CD8-positive, alpha-beta memory T cell (primary cell): ENCODE results near the gene NRBP1. TPM values are rescaled to one million over a fixed set of nuclear protein-coding genes. Genes with fewer than 3 reads are reported as not detected.

ENCODE experiments used
- CTCF ChIA-PET: fragments of 350-600 bp; sonication (Branson Sonifier 250); formaldehyde crosslinking; loops from one replicate; lab custom pipeline; 2021; ENCODE audit warnings: antibody characterized with exemption; lab: Charles Lee
- POLR2A ChIA-PET: fragments of 350-600 bp; sonication (Branson Sonifier 250); formaldehyde crosslinking; loops from one replicate; lab custom pipeline; 2021; ENCODE audit warnings: antibody characterized with exemption; lab: Charles Lee
- DNase-seq, 5 donors: peaks; one replicate each; pipeline versions ENCODE4 v3.0.0 to v3.0.0-alpha.2; 2020 to 2022; ENCODE audit warnings: mixed read lengths in 1 of 5
- H3K27ac ChIP-seq: one replicate; pipeline ENCODE4 v1.7.0; 2013; ENCODE audit warnings: low read depth, mild to moderate bottlenecking, low read length, moderate library complexity
- H3K27me3 ChIP-seq: 2 replicates; pipeline ENCODE4 v1.7.0; 2013; ENCODE audit warnings: low read length, mild to moderate bottlenecking; ENCODE audit not compliant: insufficient read depth, poor library complexity, severe bottlenecking
- H3K36me3 ChIP-seq: 2 replicates; pipeline ENCODE4 v1.7.0; 2013; ENCODE audit warnings: mild to moderate bottlenecking, low read length, moderate library complexity; ENCODE audit not compliant: insufficient read depth
- H3K4me1 ChIP-seq: 2 replicates; pipeline ENCODE4 v1.7.0; 2013; ENCODE audit warnings: mild to moderate bottlenecking, low read length, moderate library complexity; ENCODE audit not compliant: insufficient read depth
- H3K4me3 ChIP-seq: 2 replicates; pipeline ENCODE4 v1.7.0; 2013; ENCODE audit warnings: mild to moderate bottlenecking, low read length
- H3K9me3 ChIP-seq: 2 replicates; pipeline ENCODE4 v1.7.0; 2013; ENCODE audit warnings: mild to moderate bottlenecking, low read length
- H3K27ac Mint-ChIP-seq, 8 donors: one replicate each; pipeline ENCODE4 v1.8.0; 2020 to 2021; ENCODE audit warnings: mixed read lengths in 8 of 8, mild to moderate bottlenecking in 6 of 8, inconsistent platforms in 3 of 8, moderate library complexity in 3 of 8
- H3K27me3 Mint-ChIP-seq, 2 donors: one replicate each; pipeline ENCODE4 v1.8.0; 2020 to 2021; ENCODE audit warnings: mixed read lengths in 2 of 2, mild to moderate bottlenecking in 1 of 2, moderate library complexity in 1 of 2
- H3K36me3 Mint-ChIP-seq, 3 donors: one replicate each; pipeline ENCODE4 v1.8.0; 2020 to 2021; ENCODE audit warnings: mixed read lengths in 3 of 3, inconsistent platforms in 1 of 3, mild to moderate bottlenecking in 1 of 3
- H3K4me1 Mint-ChIP-seq, 3 donors: one replicate each; pipeline ENCODE4 v1.8.0; 2020 to 2021; ENCODE audit warnings: mixed read lengths in 3 of 3, inconsistent platforms in 1 of 3, mild to moderate bottlenecking in 1 of 3
- H3K4me3 Mint-ChIP-seq, 7 donors: one replicate each; pipeline ENCODE4 v1.8.0; 2020 to 2021; ENCODE audit warnings: mixed read lengths in 7 of 7, mild to moderate bottlenecking in 6 of 7, moderate library complexity in 4 of 7, inconsistent platforms in 2 of 7
- H3K9me3 Mint-ChIP-seq, 5 donors: one replicate each; pipeline ENCODE4 v1.8.0; 2020 to 2022; ENCODE audit warnings: mixed read lengths in 5 of 5, mild to moderate bottlenecking in 3 of 5, moderate library complexity in 2 of 5, inconsistent platforms in 1 of 5
- polyA plus RNA-seq: library from polyadenylated mRNA; unstranded; fragments of 300-500 nt; fragmentation: Illumina TruSeq; gene quantifications from one replicate; pipeline ENCODE4 v1.2.3, GENCODE V29; 2021
- total RNA-seq, 2 experiments: library from RNA; stranded (reverse); gene quantifications; one replicate each; pipeline ENCODE4 v1.2.3, GENCODE V29; 2021

NRBP1 gene
- total and polyA plus RNA-seq, 3 experiments from 2014 or later: 77.2 to 128 (median 81.0) TPM

DNA sequence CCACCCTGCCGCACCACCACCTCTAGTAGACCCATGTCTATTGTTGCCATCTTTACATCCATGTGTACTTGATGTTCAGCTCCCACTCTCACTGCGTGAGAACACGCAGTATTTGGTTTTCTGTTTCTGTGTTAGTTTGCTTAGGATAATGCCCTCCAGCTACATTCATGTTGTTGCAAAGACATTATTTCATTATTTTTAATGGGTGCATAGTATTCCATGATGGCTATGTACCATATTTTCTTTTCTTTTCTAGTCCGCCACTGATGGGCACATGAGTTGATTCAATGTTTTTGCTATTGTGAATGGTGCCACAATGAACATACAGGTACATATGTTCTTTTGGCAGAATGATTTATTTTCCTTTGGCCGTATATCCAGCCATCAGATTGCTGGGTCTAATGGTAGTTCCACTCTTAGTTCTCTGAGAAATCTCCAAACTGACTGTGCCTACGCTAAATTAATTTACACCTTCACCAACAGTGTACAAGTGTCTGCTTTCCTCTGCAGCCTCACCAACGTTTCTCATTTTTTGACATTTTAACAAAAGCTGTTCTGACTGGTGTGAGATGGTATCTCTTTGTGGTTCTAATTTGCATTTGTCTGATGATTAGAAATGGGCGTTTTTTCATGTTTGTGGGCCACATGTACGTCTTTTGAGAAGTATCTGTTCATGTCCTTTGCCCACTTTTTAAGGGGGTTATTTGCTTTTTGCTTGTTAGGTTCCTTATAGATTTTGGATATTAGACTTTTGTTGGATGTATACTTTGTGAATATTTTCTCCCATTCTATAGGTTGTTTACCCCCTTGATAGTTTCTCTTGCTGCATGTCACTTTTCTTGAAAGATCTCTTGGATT, 37.4 kb upstream of the NRBP1 start:
- CTCF ChIA-PET: interaction anchor here (1.0 to 1.4 kb wide), 3 partner anchors 37 to 293 kb away, joined by 3 to 5 read pairs (median 3); no protein-coding TSS in a partner anchor
- H3K4me3 Mint-ChIP-seq: peak overlapping the region; percentile 48 to 81 (median 70)

DNA sequence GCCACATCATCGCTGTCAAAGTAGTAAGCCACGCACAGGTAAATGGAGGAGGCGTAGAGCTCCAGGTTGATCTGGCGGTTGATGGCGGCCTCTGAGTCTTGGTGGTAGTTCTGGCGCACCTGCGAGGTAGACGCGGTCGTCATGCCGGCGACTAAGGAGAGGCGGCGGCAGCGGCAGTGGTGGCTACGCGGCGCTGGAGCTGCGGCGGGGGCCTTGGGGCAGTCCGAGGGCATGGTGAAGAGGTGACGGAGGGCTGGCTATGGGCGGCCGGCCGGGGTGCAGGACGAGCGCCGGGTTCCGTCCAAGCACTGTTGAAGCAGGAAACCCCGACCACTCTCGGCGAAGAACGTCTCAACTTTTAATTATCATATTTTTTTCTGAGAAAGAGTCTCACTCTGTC, 35.2 kb upstream of the NRBP1 start:
- no peaks in the 10 kb centered on the region for H3K36me3 ChIP-seq
- Mint-ChIP-seq H3K4me1 (peaks cover 34 to 61% (median 60%) of the 10 kb centered on the region in 3 donors), H3K27ac (peak overlapping the region in 3 of 8 donors; percentile 63 to 82 (median 75)), H3K36me3 (peaks cover 0 to 28% (median 7%) of the 10 kb centered on the region in 3 donors), H3K4me3 (peak overlapping the region in 1 of 7 donors; percentile 19), H3K9me3 (no peaks in the 10 kb centered on the region), H3K27me3 (no peaks in the 10 kb centered on the region)
- H3K27me3 ChIP-seq: no peaks in the 10 kb centered on the region
- H3K27ac ChIP-seq: no peak overlapping the region
- no peak for DNase-seq
- H3K9me3 ChIP-seq: no peaks in the 10 kb centered on the region
- POLR2A ChIA-PET: no interaction called here
- H3K4me1 ChIP-seq: peaks cover 22% of the 10 kb centered on the region
- H3K4me3 ChIP-seq: no peak overlapping the region
- CTCF ChIA-PET: interaction anchor here (1.5 kb wide), 1 partner anchor 20 kb away, joined by 3 read pairs; no protein-coding TSS in a partner anchor

More for the DNA sequence above, 37.4 kb upstream of the NRBP1 start:
- Histone ChIP-seq H3K4me3 (no peak overlapping the region), H3K9me3 (no peaks in the 10 kb centered on the region), H3K27me3 (no peaks in the 10 kb centered on the region), H3K36me3 (peaks cover 5% of the 10 kb centered on the region), H3K27ac (peak overlapping the region; percentile 44), H3K4me1 (peaks cover 22% of the 10 kb centered on the region)
- Mint-ChIP-seq H3K9me3 (no peaks in the 10 kb centered on the region), H3K27ac (peak overlapping the region; percentile 38 to 95 (median 92)), H3K4me1 (peaks cover 26 to 44% (median 43%) of the 10 kb centered on the region in 3 donors), H3K36me3 (peaks cover 0 to 34% (median 5%) of the 10 kb centered on the region in 3 donors), H3K27me3 (no peaks in the 10 kb centered on the region)
- peak in 1 of 5 donors; percentile 70 for DNase-seq
- POLR2A ChIA-PET: interaction anchor here (0.7 kb wide), 1 partner anchor 1768 kb away, joined by 3 read pairs; no protein-coding TSS in a partner anchor

DNA sequence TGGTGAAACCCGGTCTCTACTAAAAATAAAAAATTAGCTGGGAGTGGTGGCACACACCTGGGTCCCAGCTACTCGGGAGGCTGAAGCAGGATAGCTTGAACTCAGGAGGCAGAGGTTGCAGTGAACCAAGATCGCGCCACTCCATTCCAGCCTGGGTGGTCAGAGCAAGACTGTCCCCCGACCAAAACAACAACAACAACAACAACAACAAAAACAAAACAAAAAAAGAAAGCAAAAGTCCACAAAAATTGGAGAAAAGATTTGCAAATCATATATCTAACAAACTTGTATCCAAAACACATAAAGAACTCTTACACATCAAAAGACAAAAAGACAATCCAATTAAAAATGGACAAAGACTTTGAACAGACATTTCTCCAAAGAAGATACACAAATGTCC, 29.5 kb upstream of the NRBP1 start:
- Histone ChIP-seq H3K27ac (no peak overlapping the region), H3K36me3 (no peaks in the 10 kb centered on the region), H3K4me1 (peaks cover 5% of the 10 kb centered on the region), H3K27me3 (no peaks in the 10 kb centered on the region), H3K9me3 (no peaks in the 10 kb centered on the region), H3K4me3 (no peak overlapping the region)
- Mint-ChIP-seq H3K9me3 (no peaks in the 10 kb centered on the region), H3K27me3 (no peaks in the 10 kb centered on the region), H3K27ac (peak overlapping the region in 2 of 8 donors; percentile 72 to 89), H3K4me3 (peak overlapping the region in 1 of 7 donors; percentile 28), H3K36me3 (peaks cover 0 to 26% (median 4%) of the 10 kb centered on the region in 3 donors), H3K4me1 (peaks cover 35 to 63% (median 63%) of the 10 kb centered on the region in 3 donors)
- no peak for DNase-seq
- ChIA-PET CTCF (no interaction called here), POLR2A (no interaction called here)

DNA sequence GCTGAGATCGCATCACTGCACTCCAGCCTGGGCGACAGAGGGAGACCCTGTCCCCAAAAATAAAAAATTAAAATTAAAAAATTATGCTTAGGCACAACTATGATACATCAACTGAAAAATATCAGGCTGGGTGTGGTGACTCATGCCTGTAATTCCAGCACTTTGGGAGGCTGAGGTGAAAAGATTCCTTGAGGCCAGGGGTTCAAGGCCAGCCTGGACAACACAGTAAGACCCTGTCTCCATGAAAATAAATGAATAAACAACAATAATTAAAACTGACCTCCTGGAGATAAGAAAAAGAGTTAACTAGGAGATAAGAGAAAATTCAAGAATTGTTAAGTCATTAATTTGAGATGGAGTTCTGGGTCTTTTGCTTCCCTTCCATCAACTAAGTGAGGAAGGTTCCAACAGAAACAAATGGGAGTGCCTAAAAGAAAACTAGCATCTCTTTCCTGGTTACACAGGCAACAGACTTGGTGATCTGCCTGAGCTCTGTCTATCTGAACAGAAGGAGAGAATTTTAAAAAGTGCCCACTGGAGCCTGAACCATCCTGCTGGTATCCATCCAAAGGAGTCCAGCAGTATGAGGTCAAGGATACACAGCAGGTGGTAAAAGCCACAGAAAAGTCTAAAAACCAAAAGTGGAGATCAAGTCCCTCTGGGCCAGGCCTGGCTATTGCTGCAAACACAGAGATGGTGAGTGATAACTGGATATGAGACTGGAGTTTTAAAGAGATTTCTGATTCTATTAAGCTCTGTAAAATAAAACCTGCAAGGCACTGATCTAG, 27.9 kb upstream of the NRBP1 start:
- H3K27me3 Mint-ChIP-seq: no peaks in the 10 kb centered on the region
- peak overlapping the region; percentile 11 to 91 (median 66) for H3K27ac Mint-ChIP-seq
- POLR2A ChIA-PET: interaction anchor here (0.6 kb wide), 1 partner anchor 9 kb away, joined by 3 read pairs; the partner anchor contains the start of gene PPM1G

DNA sequence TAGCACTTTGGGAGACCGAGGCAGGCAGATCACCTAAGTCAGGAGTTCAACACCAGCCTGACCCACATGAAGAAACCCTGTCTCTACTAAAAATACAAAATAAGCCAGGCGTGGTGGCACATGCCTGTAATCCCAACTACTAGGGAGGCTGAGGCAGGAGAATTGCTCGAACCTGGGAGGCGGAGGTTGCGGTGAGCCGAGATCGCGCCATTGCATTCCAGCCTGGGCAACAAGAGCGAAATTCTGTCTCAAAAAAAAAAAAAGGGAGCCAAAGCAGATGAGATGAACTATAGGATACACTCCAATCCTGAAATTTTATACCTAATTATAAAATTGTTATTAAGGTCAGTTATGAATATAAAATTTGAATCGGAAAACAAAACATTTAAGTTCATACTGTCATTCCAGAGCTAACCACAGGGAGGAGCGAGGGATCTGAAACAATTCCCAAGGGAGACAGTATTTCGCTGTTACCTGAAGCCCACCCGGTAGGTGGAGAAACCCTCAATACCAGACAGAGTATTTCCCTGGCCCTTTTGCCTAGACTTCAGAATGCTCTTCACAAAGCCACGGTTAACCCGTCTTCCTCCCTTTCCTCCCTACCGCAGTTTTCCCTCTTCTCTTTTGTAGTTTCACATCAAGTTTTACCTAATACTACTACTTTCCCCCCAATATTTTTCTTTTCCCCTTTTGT, 20.5 kb upstream of the NRBP1 start:
- Mint-ChIP-seq H3K27me3 (peaks cover 0 to 9% of the 10 kb centered on the region in 2 donors), H3K4me3 (peak overlapping the region; percentile 81 to 96 (median 90)), H3K36me3 (peaks cover 0 to 28% (median 4%) of the 10 kb centered on the region in 3 donors), H3K9me3 (no peaks in the 10 kb centered on the region), H3K4me1 (peaks cover 37 to 60% (median 53%) of the 10 kb centered on the region in 3 donors), H3K27ac (peak overlapping the region; percentile 68 to 90 (median 88))
- CTCF ChIA-PET: interaction anchor here (1.6 kb wide), 1 partner anchor 22 kb away, joined by 3 read pairs; no protein-coding TSS in a partner anchor
- Histone ChIP-seq H3K36me3 (no peaks in the 10 kb centered on the region), H3K27ac (peak overlapping the region; percentile 86), H3K27me3 (no peaks in the 10 kb centered on the region), H3K9me3 (no peaks in the 10 kb centered on the region), H3K4me1 (peaks cover 34% of the 10 kb centered on the region), H3K4me3 (peak overlapping the region; percentile 66)
- POLR2A ChIA-PET: interaction anchor here (0.7 to 3.0 kb wide), 2 partner anchors 21 to 212 kb away, joined by 3 to 25 read pairs; partner anchors contain the start of gene NRBP1
- no peak for DNase-seq

More for the DNA sequence above, 27.9 kb upstream of the NRBP1 start:
- CTCF ChIA-PET: no interaction called here
- H3K4me3 Mint-ChIP-seq: peak overlapping the region in 1 of 7 donors; percentile 38
- Histone ChIP-seq H3K27ac (no peak overlapping the region), H3K4me3 (no peak overlapping the region), H3K36me3 (no peaks in the 10 kb centered on the region), H3K4me1 (peaks cover 5% of the 10 kb centered on the region), H3K27me3 (no peaks in the 10 kb centered on the region), H3K9me3 (no peaks in the 10 kb centered on the region)
- no peak for DNase-seq
- H3K9me3 Mint-ChIP-seq: no peaks in the 10 kb centered on the region
- peaks cover 0 to 33% (median 4%) of the 10 kb centered on the region in 3 donors for H3K36me3 Mint-ChIP-seq
- peaks cover 32 to 70% (median 61%) of the 10 kb centered on the region in 3 donors for H3K4me1 Mint-ChIP-seq

DNA sequence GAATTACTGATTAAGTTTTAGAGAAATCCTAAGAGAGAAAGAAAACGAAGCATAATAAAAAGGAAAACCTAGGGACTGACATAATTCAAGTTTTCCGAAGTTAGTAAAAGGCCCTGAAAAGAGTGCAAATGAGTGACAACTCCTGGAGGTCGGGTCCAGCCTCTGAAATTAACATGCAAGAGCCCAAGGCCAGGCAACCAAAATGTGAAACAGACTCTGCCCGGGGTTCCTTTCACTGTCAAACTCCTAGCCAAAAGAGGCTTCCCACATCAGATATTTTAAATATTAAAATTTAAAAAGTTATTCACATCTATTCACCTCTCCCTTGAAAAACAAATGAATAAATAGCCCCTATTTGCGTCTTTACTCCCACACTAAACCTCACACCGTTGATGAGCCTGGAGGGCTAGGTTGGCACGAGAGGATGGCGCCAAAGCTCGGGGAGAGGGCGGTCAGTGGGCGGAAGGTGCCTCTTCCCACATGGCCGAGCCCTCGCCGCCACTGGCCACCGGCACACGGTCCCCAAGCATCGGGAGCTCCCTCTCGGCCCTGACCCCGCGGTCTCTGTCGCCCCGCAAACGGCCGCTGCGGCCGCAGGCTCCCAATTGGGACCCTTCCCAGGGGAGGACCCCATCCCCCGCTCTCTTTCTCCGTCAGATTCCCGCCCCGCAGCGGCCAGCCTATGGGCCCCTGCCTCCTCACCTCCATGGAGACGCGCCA, 19.7 kb upstream of the NRBP1 start:
- Mint-ChIP-seq H3K9me3 (no peaks in the 10 kb centered on the region), H3K27me3 (peaks cover 0 to 10% of the 10 kb centered on the region in 2 donors), H3K4me3 (peak overlapping the region; percentile 81 to 96 (median 90)), H3K4me1 (peaks cover 32 to 55% (median 47%) of the 10 kb centered on the region in 3 donors), H3K27ac (peak overlapping the region; percentile 68 to 90 (median 88)), H3K36me3 (peaks cover 0 to 25% (median 3%) of the 10 kb centered on the region in 3 donors)
- no peak for DNase-seq
- POLR2A ChIA-PET: interaction anchor here (0.7 to 3.0 kb wide), 8 partner anchors 20 to 255 kb away, joined by 3 to 25 read pairs (median 4); partner anchors contain the start of genes GTF3C2, MPV17, NRBP1 and SLC4A1AP
- no peaks in the 10 kb centered on the region for H3K27me3 ChIP-seq
- CTCF ChIA-PET: interaction anchor here (1.3 to 2.1 kb wide), 4 partner anchors 21 to 274 kb away, joined by 3 to 7 read pairs (median 4); partner anchors contain the start of gene ZNF513
- peaks cover 34% of the 10 kb centered on the region for H3K4me1 ChIP-seq
- peak overlapping the region; percentile 86 for H3K27ac ChIP-seq
- H3K9me3 ChIP-seq: no peaks in the 10 kb centered on the region
- peak overlapping the region; percentile 66 for H3K4me3 ChIP-seq
- no peaks in the 10 kb centered on the region for H3K36me3 ChIP-seq
